GM21786 (cell line): ENCODE results near the gene ZNF701.

Experiments used
- ATAC-seq: cut with Tn5 transposase; IDR thresholded peaks from one replicate; pipeline ENCODE4 v1.9.1; 2021; ENCODE audit not compliant: unreplicated experiment

Gene ZNF701

GRCh38 chr19:52635786-52636570 is 65.9 kb downstream of the ZNF701 start:
- ATAC-seq, result no peak
